PFSK-1 (cell line): ENCODE data around the gene GPD1L.

Experiments used
- FOXP2 ChIP-seq: optimal IDR thresholded peaks from 2 replicates; pipeline ENCODE3; 2011; ENCODE audit warnings: borderline replicate concordance, control low read depth, inconsistent platforms; ENCODE audit not compliant: insufficient read depth; ENCODE audit errors: extremely low read length, extremely low read depth
- POLR2AphosphoS5 ChIP-seq: IDR thresholded peaks from 2 replicates; pipeline ENCODE4 v1.6.1; 2012; ENCODE audit warnings: low read depth, mild to moderate bottlenecking, control low read depth, low read length, moderate library complexity
- REST ChIP-seq, 2 experiments: IDR thresholded peaks; 2 replicates each; pipeline versions ENCODE4 v1.6.1 to v1.8.0; 2011 to 2012; ENCODE audit warnings: low read depth in 2 of 2, low read length in 2 of 2, control low read depth in 1 of 2, inconsistent platforms in 1 of 2, mild to moderate bottlenecking in 1 of 2, moderate library complexity in 1 of 2; ENCODE audit not compliant: insufficient read depth in 1 of 2
- SIN3A ChIP-seq: IDR thresholded peaks from 2 replicates; pipeline ENCODE4 v1.6.1; 2012; ENCODE audit warnings: mild to moderate bottlenecking, low read length, moderate library complexity, borderline replicate concordance; ENCODE audit not compliant: insufficient read depth
- TAF1 ChIP-seq: IDR thresholded peaks from 2 replicates; pipeline ENCODE4 v1.6.1; 2012; ENCODE audit warnings: low read length, control low read depth, borderline replicate concordance; ENCODE audit not compliant: insufficient read depth

GPD1L gene

GRCh38 chr3:32165442-32165841, 59.0 kb downstream of the GPD1L start:
- no peak for TF ChIP-seq REST (IDR thresholded peaks at IDR 0.05; ENCODE audit: insufficient read depth in 1 of 2, low read depth in 2 of 2, low read length in 2 of 2)
- no peak for TF ChIP-seq POLR2AphosphoS5
- no peak for TF ChIP-seq FOXP2
- no peak for TF ChIP-seq SIN3A
- TF ChIP-seq TAF1, result no peak

GRCh38 chr3:32166654-32167053, 60.2 kb downstream of the GPD1L start:
- no peak for TF ChIP-seq FOXP2
- no peak for TF ChIP-seq TAF1
- TF ChIP-seq REST (IDR thresholded peaks at IDR 0.05; ENCODE audit: insufficient read depth in 1 of 2, low read depth in 2 of 2, low read length in 2 of 2), result no peak

- TF ChIP-seq POLR2AphosphoS5, result no peak
- no peak for TF ChIP-seq FOXP2
- no peak for TF ChIP-seq TAF1
- no peak for TF ChIP-seq REST (IDR thresholded peaks at IDR 0.05; ENCODE audit: insufficient read depth in 1 of 2, low read depth in 2 of 2, low read length in 2 of 2)
- TF ChIP-seq SIN3A, result no peak
These were observed 66.0 kb downstream of the GPD1L start for GRCh38 chr3:32172420-32172819.

- no peak for TF ChIP-seq FOXP2
- no peak for TF ChIP-seq REST (IDR thresholded peaks at IDR 0.05; ENCODE audit: insufficient read depth in 1 of 2, low read depth in 2 of 2, low read length in 2 of 2)
- TF ChIP-seq TAF1, result no peak
- no peak for TF ChIP-seq POLR2AphosphoS5
- TF ChIP-seq SIN3A, result no peak
These were observed 69.3 kb downstream of the GPD1L start for GRCh38 chr3:32175607-32176197.

- TF ChIP-seq FOXP2 (no peak), POLR2AphosphoS5 (no peak), TAF1 (no peak), REST (IDR thresholded peaks at IDR 0.05; ENCODE audit: insufficient read depth in 1 of 2, low read depth in 2 of 2, low read length in 2 of 2) (no peak), SIN3A (no peak)
These were observed 70.7 kb downstream of the GPD1L start for GRCh38 chr3:32176989-32177701.
